Hematopoietic multipotent progenitor cell treated with erythropoietin and hydrocortisone succinate and interleukin-3 and kit ligand, for 17 days (in vitro differentiated cells): ENCODE measurements around the gene FAM53B.

Experiments used
- DNase-seq: peaks from one replicate; pipeline ENCODE4 v3.0.0-alpha.2; 2015; ENCODE audit warnings: low spot score

FAM53B gene

DNA sequence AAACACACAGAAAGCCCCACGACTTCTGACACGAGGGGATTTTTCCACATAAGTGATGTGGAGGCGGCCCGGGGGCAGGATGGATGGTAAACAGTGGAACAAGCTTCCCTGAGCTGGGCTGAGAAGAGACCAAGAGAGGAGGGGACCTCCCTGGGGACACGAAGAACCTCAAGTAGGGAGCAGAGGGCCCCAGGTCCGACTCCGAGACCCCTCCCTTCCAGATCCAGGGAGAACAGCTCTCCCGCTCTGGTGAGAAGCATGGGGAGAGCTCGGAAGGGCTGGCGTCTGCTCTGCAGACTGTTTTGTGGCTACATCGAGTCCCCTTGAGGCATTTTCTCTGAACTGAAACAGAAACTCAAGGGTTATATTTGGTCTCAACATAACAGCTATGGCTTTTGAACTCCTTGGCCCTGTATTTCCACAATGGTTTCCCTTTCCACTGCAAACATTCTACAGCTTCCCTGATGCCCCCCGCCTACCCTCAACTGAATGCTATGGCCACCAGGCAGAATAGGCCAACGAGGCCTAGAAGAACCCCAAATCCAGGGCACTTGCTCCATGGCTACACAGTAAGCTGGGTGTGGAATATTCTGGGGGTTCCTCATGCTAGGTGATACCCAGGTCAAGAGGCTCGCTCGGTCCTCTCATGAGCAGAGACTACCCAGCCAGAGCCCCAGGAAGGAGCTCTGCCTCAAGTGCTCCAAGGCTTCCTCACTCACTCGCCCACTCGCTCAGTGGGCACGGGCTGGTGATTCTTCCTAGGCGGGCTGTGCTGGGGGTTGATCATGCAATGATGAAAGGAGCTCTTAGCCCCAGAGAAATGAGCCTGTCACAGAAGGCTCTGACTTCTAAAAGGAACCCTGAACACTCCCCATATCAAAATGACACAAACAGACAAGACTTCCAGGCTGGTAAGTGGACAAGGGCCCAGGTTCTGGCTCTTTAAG, 47.5 kb downstream of the FAM53B start:
- DNase-seq = no peak

GRCh38 chr10:124695259-124695658, 48.9 kb downstream of the FAM53B start:
- no peak for DNase-seq

- DNase-seq = no peak
Measured at GRCh38 chr10:124694481-124695220, 49.5 kb downstream of the FAM53B start.

GRCh38 chr10:124693801-124694416, 50.3 kb downstream of the FAM53B start:
- DNase-seq = no peak

DNA sequence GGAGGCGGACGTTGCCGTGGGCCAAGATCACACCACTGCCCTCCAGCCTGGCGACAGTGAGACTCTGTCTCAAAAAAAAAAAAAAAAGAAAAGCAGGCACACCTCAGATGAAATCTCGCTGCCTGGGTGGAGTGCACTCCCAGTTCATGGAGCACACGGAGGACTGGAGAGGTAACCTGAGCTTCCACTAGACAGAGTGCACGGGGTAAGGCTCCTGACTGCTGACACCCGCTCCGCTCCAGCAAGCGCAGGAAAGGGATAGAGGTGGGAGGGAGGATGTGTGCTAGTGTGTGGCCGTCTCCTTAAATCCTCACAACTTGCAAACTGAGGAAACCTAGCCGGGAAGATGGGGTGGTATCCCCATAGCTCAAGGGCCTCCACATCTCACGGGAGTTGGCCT, 50.8 kb downstream of the FAM53B start:
- DNase-seq = peak; percentile 45

- DNase-seq = no peak
Measured at GRCh38 chr10:124692100-124692446, 52.1 kb downstream of the FAM53B start.

DNA sequence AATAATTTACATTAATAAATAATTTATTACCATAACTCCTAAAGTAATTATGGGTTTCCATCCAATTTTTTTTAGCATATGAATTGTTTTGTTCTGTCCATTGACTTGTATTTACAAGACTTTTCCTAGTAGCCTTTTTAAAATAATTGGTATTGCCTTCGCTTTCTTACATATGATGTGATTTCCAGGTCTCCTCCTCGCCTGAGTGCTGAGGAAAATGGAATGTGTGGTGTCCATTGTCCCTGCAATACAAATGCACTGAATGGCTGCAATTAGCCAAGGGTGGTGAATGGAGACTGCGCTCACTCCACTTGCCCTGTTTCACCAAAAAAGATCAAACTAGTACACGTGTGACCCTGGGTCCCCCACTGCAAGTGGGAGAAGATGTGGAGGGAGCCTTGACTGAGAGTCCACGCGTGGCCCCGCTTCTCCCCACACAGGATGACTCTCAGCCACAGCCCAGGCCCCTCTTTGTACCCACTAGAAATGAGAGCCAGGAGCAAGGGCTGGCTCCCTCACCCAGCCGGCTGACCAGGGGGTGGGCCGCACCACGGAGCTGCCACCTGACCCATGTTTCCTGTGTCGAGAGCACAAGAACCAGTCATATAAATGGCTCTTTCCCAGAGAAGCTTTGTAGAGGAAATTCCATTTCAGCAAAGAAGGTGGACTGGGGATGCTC, 52.6 kb downstream of the FAM53B start:
- DNase-seq = no peak

- no peak for DNase-seq
Measured at GRCh38 chr10:124691002-124691401, 53.2 kb downstream of the FAM53B start.

- DNase-seq = no peak
Measured at GRCh38 chr10:124689911-124690498, 54.2 kb downstream of the FAM53B start.

- peak; percentile 38 for DNase-seq
Measured at GRCh38 chr10:124688889-124689670, 55.1 kb downstream of the FAM53B start.

- DNase-seq = no peak
Measured at GRCh38 chr10:124688386-124688785, 55.8 kb downstream of the FAM53B start.

- DNase-seq = no peak
Measured at GRCh38 chr10:124686707-124687376, 57.3 kb downstream of the FAM53B start.

GRCh38 chr10:124685261-124685660, 58.9 kb downstream of the FAM53B start:
- no peak for DNase-seq

GRCh38 chr10:124683814-124684213, 60.4 kb downstream of the FAM53B start:
- no peak for DNase-seq

DNA sequence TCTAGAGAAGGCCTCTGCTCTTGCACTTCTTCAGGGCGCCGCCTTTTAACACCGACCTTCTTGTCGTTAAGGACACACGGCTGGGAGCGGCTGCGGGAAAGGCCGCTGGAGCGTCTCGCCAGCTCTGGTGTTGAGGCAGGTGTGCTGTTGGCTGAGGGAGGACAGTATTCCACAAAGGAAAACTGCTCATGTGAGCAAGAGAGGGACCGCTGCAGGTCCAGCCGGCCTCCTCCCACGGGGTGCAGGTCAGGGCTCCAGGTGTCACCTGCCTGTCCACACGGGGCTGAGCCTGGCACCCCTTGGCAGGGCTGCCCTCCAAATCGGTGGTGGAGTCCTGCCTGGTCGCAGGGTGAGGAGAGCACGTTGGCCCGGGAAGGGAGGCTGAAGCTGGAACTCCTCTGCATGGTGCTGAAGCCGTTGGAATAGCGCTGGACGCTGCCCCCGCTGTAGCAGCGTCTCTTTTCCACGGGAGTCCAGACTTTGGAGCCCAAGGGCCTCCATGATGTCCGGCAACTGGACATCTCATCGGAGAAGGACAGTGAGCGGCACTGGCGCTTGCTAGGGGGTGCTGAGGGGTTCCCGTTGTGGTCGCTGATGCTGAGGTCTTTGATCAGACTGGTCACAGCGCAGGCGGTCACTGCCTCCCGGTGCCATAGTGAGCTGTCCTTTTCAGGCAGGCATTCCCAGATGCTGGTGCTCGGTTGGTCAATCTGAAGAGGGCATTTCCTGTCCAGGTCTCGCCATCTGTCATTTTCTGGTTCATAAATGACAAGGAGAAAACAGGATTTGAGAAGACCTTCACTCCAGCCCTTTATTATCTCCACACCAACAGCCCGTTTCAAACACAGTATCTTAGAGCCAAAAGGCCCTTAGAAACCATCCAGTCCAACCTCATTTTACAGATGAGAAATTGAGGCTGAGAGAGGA, 62.3 kb downstream of the FAM53B start:
- no peak for DNase-seq

GRCh38 chr10:124681091-124681490, 63.1 kb downstream of the FAM53B start:
- DNase-seq = no peak

DNA sequence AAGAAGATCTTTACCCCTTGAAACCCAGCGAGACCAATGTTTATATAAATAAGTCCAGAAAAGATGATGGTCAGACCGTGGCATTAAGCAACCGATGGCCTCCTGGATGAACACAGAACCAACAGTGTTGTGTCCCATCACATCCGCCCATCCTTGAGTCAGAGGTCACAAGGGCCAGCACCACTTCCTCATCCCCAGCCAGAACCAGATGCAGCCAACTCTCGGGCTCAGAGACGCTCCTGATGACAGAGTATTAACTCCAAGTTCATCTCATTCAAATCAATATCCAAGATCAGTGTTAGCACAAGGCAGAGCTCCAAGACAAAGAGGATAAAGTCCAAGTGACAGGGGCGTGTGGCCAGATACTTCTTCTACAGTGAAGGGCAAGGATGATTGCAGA, 63.5 kb downstream of the FAM53B start:
- no peak for DNase-seq

DNA sequence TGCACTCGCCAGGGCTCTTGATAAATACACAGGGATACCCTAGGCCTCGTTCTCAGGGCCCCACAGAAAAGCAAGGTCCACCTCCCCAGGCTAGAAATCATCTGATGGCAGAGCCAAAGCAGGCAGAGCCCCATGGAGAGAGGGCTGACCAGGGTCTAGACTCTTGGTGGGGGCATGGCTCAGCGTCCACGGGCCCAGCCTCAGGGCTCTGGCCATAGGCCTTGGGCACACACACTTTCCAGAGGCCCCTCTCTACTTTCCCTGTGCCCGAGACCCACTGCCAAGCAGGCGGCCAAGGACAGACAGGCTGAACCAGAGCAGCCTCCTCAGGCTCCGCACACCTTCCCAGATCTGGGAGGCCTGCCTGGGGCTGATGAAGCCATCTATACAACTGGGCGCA, 64.8 kb downstream of the FAM53B start:
- no peak for DNase-seq

DNA sequence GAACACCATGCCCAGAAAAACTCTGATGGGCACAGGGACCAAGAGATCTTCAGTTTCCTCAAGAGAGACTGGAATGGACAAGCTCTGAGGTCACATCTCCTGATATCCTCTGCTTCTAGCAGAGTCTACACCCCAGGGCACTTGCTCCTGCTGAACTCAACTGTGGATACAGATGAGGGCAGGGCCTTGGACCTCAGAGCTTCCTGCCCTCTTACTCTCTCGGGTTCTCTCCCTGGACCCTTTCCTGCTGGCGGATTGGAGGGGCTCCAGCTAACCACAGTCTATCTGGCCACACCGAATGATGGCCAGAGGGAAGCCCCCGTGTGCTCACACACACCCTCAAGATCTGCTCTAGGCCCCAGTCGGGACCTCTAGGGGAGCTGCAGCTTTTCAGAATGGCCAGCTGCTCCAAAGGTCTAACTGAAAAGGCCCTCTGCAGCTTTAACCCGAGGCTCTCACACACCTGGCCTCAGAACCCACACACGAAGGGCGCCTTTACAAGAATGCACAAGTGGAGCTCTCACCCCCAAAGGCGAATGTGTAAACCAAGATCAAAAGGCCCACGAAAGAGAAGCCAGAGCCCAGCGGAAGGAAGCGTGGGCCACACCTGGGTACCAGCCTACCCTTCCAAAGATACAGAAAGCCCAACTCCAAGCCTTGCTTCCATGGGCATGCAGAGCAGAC, 65.5 kb downstream of the FAM53B start:
- DNase-seq = no peak
